ENCODE results near the gene LRGUK.
"Not testable (repeated sequence)": the region's sequence is repeated elsewhere in the genome, so short reads cannot be mapped to it uniquely, and the experiment has no call there.

LRGUK gene

GRCh38 chr7:134220236-134220635, 93.1 kb downstream of the LRGUK start:
- no peak overlapping the region for H3K4me3 ChIP-seq (ENCODE audit: low read length)
- DNase-seq (ENCODE audit: low read depth) = no peak
- TF ChIP-seq CTCF (conservative IDR thresholded peaks at IDR 0.05; ENCODE audit: low read length) = no peak

GRCh38 chr7:134231296-134231695, 104.2 kb downstream of the LRGUK start:
- DNase-seq (ENCODE audit: low read depth); H3K4me3 ChIP-seq (ENCODE audit: low read length): not testable (repeated sequence)

DNA sequence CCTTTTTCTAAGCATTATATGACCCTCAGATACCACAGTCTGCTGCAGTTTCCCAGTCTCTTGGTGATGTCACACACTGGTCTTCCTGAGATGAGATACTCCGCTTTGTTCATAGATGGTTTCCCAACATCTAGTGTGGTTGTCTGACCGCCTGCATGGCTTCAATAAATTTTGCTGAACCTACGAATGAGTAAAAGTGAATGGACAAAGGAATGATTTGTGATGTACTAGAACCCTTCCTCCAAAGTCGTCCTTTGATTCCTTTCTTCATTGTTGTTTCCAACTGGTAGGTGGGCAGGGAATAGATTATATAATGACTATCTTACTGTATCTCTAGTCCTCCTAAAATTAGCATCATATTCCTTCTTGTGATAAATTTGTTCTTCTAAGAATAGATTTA, 107.1 kb downstream of the LRGUK start:
- DNase-seq (ENCODE audit: low read depth) = no peak
- H3K4me3 ChIP-seq (ENCODE audit: low read length) = no peak overlapping the region
- TF ChIP-seq CTCF (conservative IDR thresholded peaks at IDR 0.05; ENCODE audit: low read length) = no peak

GRCh38 chr7:134245253-134245652, 118.1 kb downstream of the LRGUK start:
- no peak for DNase-seq (ENCODE audit: low read depth)
- no peak for TF ChIP-seq CTCF (conservative IDR thresholded peaks at IDR 0.05; ENCODE audit: low read length)
- H3K4me3 ChIP-seq (ENCODE audit: low read length) = no peak overlapping the region

GRCh38 chr7:134246347-134246746, 119.2 kb downstream of the LRGUK start:
- no peak for TF ChIP-seq CTCF (conservative IDR thresholded peaks at IDR 0.05; ENCODE audit: low read length)
- no peak overlapping the region for H3K4me3 ChIP-seq (ENCODE audit: low read length)
- no peak for DNase-seq (ENCODE audit: low read depth)

DNA sequence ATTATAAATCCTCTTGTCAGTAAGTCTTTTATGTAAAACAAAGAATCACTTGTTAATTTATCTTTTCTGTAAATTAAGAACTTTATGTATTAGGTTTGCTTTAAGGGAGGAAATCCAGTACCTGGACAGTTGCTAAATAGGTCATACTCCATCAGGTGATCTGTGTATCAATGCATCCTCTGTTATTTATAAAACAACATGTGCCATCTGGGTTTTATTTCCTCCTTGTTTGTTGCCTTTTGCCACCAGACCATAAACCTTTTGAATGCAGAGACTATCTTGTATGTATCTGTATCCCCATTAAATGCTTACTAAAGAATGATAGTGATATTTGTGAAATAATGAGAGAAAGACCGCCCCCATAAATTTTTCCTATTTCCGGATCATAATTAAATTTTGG, 119.6 kb downstream of the LRGUK start:
- H3K4me3 ChIP-seq (ENCODE audit: low read length) = no peak overlapping the region
- TF ChIP-seq CTCF (conservative IDR thresholded peaks at IDR 0.05; ENCODE audit: low read length) = no peak
- no peak for DNase-seq (ENCODE audit: low read depth)

DNA sequence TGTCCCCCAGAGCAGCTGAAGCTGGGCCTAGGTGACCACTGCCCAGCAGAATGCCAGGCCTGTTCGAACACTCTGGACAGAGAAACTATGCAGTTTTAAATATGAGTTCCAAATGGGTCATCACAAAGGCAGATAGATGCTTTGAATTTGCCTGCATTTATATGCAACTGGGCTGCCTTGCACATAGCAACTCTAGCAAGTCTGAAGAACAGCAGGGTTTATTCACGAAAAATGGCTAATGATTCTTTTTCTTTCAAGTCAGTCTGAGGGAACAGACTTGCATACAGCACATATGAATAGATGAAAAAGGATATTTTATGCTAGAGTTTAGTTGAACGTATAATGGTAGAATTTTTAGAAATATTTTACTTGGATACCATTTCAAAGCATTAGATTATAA, 121.1 kb downstream of the LRGUK start:
- TF ChIP-seq CTCF (conservative IDR thresholded peaks at IDR 0.05; ENCODE audit: low read length) = no peak
- no peak overlapping the region for H3K4me3 ChIP-seq (ENCODE audit: low read length)
- DNase-seq (ENCODE audit: low read depth) = no peak

GRCh38 chr7:134254311-134254710, 127.2 kb downstream of the LRGUK start:
- TF ChIP-seq CTCF (conservative IDR thresholded peaks at IDR 0.05; ENCODE audit: low read length) = 0 out of 2 replicates have a peak, but pooled peaks have one; percentile 15
- peak; percentile 1 for DNase-seq (ENCODE audit: low read depth)
- H3K4me3 ChIP-seq (ENCODE audit: low read length) = no peak overlapping the region

Measured in AG10803 (cell line).